PC-3 (cell line): ENCODE results near the gene VPS18. TPM values are rescaled to one million over a fixed set of nuclear protein-coding genes. Genes with fewer than 3 reads are reported as not detected.

Experiments used
- ATAC-seq: fragments of 200-7000 bp; cut with Tn5 transposase; 2 replicates; pipeline ENCODE4 v1.9.1; 2020; ENCODE audit warnings: mild to moderate bottlenecking, moderate library complexity
- BruUV-seq: library from RNA; stranded (reverse); fragments of 400-500 nt; replicated peaks from 2 replicates; lab custom pipeline; 2021; lab: Mats Ljungman, UMichigan
- CTCF ChIA-PET: fragments of 300-600 bp; sonication (Branson Sonifier 250); formaldehyde crosslinking; loops from one replicate; lab custom pipeline; 2022; ENCODE audit warnings: antibody characterized with exemption; lab: Charles Lee
- POLR2A ChIA-PET: fragments of 300-600 bp; sonication (Branson Sonifier 250); formaldehyde crosslinking; loops from one replicate; lab custom pipeline; 2022; ENCODE audit warnings: antibody characterized with exemption; ENCODE audit not compliant: unreplicated experiment; lab: Charles Lee
- DNase-seq: peaks from one replicate; pipeline ENCODE4 v3.0.0-alpha.2; 2015
- H2AFZ ChIP-seq: fragments of 300-600 bp; sonication (generic); 2 replicates; pipeline ENCODE4 v1.6.0; 2016; ENCODE audit warnings: antibody characterized with exemption, low read length
- H3F3A ChIP-seq: fragments of 300-600 bp; sonication (generic); one replicate; pipeline ENCODE4 v1.6.0; 2017; ENCODE audit warnings: antibody characterized with exemption, low read length, control low read depth, mild to moderate bottlenecking; ENCODE audit not compliant: unreplicated experiment
- H3K27ac ChIP-seq: fragments of 300-600 bp; sonication (generic); 2 replicates; pipeline ENCODE4 v1.5.1; 2016; ENCODE audit warnings: mild to moderate bottlenecking, low read length
- H3K27me3 ChIP-seq: fragments of 300-600 bp; sonication (generic); 2 replicates; pipeline ENCODE4 v1.6.1; 2016; ENCODE audit warnings: low read length, mixed read lengths
- H3K36me3 ChIP-seq: fragments of 300-600 bp; sonication (generic); 2 replicates; pipeline ENCODE4 v1.6.1; 2016; ENCODE audit warnings: low read depth, mixed run types, low read length, mixed read lengths
- H3K4me1 ChIP-seq: fragments of 300-600 bp; sonication (generic); 2 replicates; pipeline ENCODE4 v1.5.1; 2016; ENCODE audit warnings: low read length; ENCODE audit not compliant: insufficient read depth
- H3K4me2 ChIP-seq: fragments of 300-600 bp; sonication (generic); 2 replicates; pipeline ENCODE4 v1.6.0; 2016; ENCODE audit warnings: low read length
- H3K4me3 ChIP-seq: fragments of 300-600 bp; sonication (generic); 2 replicates; pipeline ENCODE4 v1.5.1; 2016; ENCODE audit warnings: mild to moderate bottlenecking, low read length, mixed read lengths
- H3K79me2 ChIP-seq: fragments of 300-600 bp; sonication (generic); 2 replicates; pipeline ENCODE4 v1.6.1; 2017; ENCODE audit warnings: low read length, mixed read lengths
- H3K9ac ChIP-seq: fragments of 300-600 bp; sonication (generic); 2 replicates; pipeline ENCODE4 v1.6.0; 2016; ENCODE audit warnings: mild to moderate bottlenecking, low read length
- H3K9me2 ChIP-seq: fragments of 300-600 bp; sonication (generic); replicated peaks from 2 replicates; pipeline ENCODE4 v1.6.1; 2016; ENCODE audit warnings: mixed run types, low read length, mixed read lengths
- H3K9me3 ChIP-seq: fragments of 300-600 bp; sonication (generic); 2 replicates; pipeline ENCODE4 v1.6.1; 2016; ENCODE audit warnings: low read length, mixed read lengths
- H4K20me1 ChIP-seq: fragments of 300-600 bp; sonication (generic); 2 replicates; pipeline ENCODE4 v1.6.1; 2016; ENCODE audit warnings: low read length, mixed read lengths
- EZH2 ChIP-seq: fragments of 300-600 bp; sonication (generic); IDR thresholded peaks from one replicate; pipeline ENCODE4 v1.6.1; 2017; ENCODE audit warnings: antibody characterized with exemption, mild to moderate bottlenecking, low read length; ENCODE audit not compliant: unreplicated experiment
- EZH2phosphoT487 ChIP-seq: fragments of 300-600 bp; sonication (generic); IDR thresholded peaks from 2 replicates; pipeline ENCODE4 v1.6.1; 2018; ENCODE audit warnings: mild to moderate bottlenecking, antibody characterized with exemption, low read length, borderline replicate concordance
- intact Hi-C: fragments of 100-400 bp; cut with micrococcal nuclease; formaldehyde crosslinking; loops from 2 replicates; pipeline ENCODE4 v1.9.0; 2023
- total RNA-seq: library from RNA; depleted of rRNA; stranded (reverse); fragments of >200 nt; gene quantifications from 2 replicates; pipeline ENCODE4 v1.2.3, GENCODE V29; 2014
- TF ChIP-seq, protein P1 (sequence below): fragments of 300-600 bp; sonication (generic); conservative IDR thresholded peaks from 2 replicates; pipeline ENCODE4 v1.5.1; 2017; ENCODE audit warnings: antibody characterized with exemption, low read depth, mild to moderate bottlenecking, low read length

Gene VPS18
- total RNA-seq, 1 experiment from 2014 or later: 37.6 TPM

DNA sequence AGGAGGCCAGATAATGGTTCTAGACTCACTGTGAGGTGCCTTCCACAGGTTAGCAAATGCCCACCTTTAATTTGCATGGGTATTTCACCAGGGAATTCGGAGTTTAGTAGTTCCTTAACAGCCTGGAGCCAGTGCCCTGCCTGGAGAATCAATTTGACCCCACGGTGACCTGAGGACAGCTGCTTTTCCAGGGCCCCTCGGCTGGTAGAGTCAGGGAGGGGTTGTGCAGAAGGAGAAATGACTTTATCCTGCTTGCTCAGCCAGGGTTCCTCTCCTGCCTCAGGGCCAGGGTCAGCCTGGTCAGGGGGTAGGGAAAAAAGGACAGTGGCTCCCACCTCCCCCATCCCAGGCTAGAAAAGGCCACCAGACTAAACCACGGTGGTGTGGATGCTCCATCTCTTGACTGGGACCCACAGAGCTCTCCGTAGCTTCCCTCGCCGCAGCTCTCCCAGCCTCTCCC lies 46.8 kb downstream of the VPS18 start:
- Histone ChIP-seq H3K4me2 (peak overlapping the region; percentile 86), H4K20me1 (no peaks in the 10 kb centered on the region), H3K9ac (peak overlapping the region; percentile 72), H2AFZ (peak overlapping the region; percentile 82), H3K9me3 (no peaks in the 10 kb centered on the region), H3F3A (no peaks in the 10 kb centered on the region), H3K9me2 (no peaks in the 10 kb centered on the region), H3K36me3 (no peaks in the 10 kb centered on the region), H3K4me3 (peak overlapping the region; percentile 71), H3K4me1 (peaks cover 29% of the 10 kb centered on the region), H3K79me2 (no peaks in the 10 kb centered on the region), H3K27ac (peak overlapping the region; percentile 58), H3K27me3 (no peaks in the 10 kb centered on the region)
- BruUV-seq: TSS peak; percentile 95
- ChIA-PET POLR2A (interaction anchor here (0.6 to 1.3 kb wide), 7 partner anchors 12 to 443 kb away, joined by 3 to 11 read pairs (median 4); no protein-coding TSS in a partner anchor), CTCF (interaction anchor here (0.5 to 2.2 kb wide), 11 partner anchors 8 to 145 kb away, joined by 3 to 22 read pairs (median 5); partner anchors contain the start of genes CHAC1 and VPS18)
- intact Hi-C loops: loop anchor here (1.0 to 5.0 kb wide), 2 partner anchors 34 to 77 kb away; no protein-coding TSS in a partner anchor
- no peak for DNase-seq
- TF ChIP-seq EZH2phosphoT487: no peak
- TF ChIP-seq, protein P1, sequence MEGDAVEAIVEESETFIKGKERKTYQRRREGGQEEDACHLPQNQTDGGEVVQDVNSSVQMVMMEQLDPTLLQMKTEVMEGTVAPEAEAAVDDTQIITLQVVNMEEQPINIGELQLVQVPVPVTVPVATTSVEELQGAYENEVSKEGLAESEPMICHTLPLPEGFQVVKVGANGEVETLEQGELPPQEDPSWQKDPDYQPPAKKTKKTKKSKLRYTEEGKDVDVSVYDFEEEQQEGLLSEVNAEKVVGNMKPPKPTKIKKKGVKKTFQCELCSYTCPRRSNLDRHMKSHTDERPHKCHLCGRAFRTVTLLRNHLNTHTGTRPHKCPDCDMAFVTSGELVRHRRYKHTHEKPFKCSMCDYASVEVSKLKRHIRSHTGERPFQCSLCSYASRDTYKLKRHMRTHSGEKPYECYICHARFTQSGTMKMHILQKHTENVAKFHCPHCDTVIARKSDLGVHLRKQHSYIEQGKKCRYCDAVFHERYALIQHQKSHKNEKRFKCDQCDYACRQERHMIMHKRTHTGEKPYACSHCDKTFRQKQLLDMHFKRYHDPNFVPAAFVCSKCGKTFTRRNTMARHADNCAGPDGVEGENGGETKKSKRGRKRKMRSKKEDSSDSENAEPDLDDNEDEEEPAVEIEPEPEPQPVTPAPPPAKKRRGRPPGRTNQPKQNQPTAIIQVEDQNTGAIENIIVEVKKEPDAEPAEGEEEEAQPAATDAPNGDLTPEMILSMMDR: no peak
- TF ChIP-seq EZH2: no peak
- no peak for ATAC-seq

DNA sequence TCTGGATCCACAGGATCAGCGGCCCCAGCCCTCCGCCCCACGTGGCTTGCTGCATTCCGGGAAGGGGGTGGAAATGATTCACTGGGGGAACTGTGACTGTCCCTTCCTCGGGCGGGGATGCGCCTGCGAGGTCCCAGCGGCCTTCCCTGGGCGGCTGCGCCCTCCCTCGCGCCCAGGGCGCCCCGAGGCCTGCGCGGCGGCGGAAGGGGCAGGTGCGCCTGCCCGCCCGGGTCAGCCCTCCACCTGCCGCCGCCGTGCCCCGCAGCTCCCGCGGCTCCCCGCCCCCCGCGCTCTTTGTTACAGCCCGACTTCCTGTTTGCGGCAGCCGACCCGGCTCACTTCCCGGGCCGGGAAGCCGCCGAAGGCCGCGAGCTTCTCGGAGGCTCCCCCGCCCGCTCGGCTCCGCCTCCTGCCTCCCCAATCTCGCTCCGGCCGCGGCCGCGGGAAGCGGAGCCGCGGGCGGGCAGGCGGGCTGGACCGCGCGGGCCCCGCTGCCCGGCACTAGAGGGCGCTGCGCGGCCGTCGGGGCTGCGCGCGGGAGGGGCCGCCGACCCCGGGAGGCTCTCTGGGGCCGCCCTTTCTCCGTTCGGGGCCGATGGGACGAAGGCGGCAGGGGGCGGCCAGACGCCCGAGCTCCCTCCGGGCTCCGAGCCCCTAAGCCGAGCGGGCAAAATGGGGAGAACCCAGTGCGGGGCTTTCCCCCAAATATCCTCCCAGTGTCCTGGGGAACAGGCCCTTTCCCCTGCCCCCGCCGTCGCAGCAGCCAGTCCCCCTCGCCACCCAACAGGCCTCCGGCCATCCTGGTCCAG lies 47.5 kb downstream of the VPS18 start:
- H3K9ac ChIP-seq: peak overlapping the region; percentile 72
- H3K9me2 ChIP-seq: no peaks in the 10 kb centered on the region
- H3K4me3 ChIP-seq: peak overlapping the region; percentile 71
- ATAC-seq: peak; percentile 78
- ChIA-PET CTCF (interaction anchor here (0.5 to 2.2 kb wide), 11 partner anchors 9 to 146 kb away, joined by 3 to 22 read pairs (median 5); partner anchors contain the start of genes CHAC1 and VPS18), POLR2A (interaction anchor here (0.6 to 1.3 kb wide), 7 partner anchors 13 to 444 kb away, joined by 3 to 11 read pairs (median 4); no protein-coding TSS in a partner anchor)
- H3K79me2 ChIP-seq: no peaks in the 10 kb centered on the region
- DNase-seq: peak; percentile 84
- peak overlapping the region; percentile 58 for H3K27ac ChIP-seq
- no peaks in the 10 kb centered on the region for H3F3A ChIP-seq
- TF ChIP-seq EZH2 (no peak), EZH2phosphoT487 (no peak)
- TF ChIP-seq, protein P1: peak; percentile 43
- no peaks in the 10 kb centered on the region for H4K20me1 ChIP-seq
- no peaks in the 10 kb centered on the region for H3K36me3 ChIP-seq
- H2AFZ ChIP-seq: peak overlapping the region; percentile 85
- H3K4me1 ChIP-seq: peaks cover 29% of the 10 kb centered on the region
- no peaks in the 10 kb centered on the region for H3K9me3 ChIP-seq
- no peaks in the 10 kb centered on the region for H3K27me3 ChIP-seq
- H3K4me2 ChIP-seq: peak overlapping the region; percentile 86
- no TSS peak for BruUV-seq
- intact Hi-C loops: loop anchor here (1.0 to 5.0 kb wide), 2 partner anchors 34 to 77 kb away; no protein-coding TSS in a partner anchor
